GM19240 (cell line): Measurements from ENCODE around the gene S100A11.

Source experiments
- DNase-seq: peaks from one replicate; pipeline ENCODE4 v3.0.0; 2011; ENCODE audit warnings: low spot score; ENCODE audit not compliant: insufficient read length

The S100A11 gene

DNA sequence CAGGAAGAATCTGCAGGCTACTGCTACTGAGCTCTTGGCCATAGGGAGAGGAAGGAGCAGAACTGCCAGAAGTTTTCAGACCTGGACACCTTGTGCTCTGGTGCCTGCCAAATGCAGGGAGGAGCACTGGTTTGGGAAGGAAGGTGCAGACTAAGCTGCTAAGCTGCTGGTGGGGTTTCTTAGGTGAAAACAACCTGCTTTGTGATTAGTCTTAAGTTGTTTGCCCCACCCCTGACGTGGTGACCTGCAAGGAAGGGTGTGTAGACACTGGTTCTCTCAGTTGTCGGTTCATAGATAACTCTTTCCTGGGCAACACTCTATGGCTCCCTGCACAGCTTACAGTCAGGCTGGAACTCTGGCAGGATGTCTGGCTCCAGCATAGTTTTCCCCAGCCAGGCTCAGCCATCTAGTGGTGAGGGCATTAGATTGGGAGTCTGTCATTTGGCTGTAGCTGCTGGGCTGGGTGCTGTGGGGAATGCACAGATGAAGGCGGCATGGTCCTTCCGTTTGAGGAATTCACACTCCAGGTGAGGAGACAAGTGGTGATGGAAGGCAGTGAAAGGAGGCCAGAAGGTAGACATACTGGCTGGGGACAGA is 32.9 kb downstream of the S100A11 start:
- DNase-seq, result no peak

DNA sequence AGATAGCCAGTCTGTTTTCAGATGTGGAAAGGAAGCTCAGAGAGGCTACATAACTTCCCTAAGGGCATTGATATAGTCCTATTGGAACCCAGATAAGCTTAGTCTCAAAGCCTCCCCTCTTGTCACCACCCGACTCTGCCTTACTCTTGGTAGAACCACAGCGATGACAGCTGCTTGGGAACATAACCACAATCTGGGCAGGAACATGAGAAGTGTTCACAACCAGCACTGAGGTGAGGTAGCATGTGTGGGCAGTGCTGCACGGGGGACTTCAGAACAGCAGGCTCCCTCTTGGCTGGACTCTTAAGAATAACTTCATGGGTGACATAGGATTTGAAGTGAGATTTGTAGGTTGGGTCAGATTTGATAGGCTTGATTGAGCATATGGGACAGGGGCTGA is 33.8 kb downstream of the S100A11 start:
- DNase-seq, result no peak

DNA sequence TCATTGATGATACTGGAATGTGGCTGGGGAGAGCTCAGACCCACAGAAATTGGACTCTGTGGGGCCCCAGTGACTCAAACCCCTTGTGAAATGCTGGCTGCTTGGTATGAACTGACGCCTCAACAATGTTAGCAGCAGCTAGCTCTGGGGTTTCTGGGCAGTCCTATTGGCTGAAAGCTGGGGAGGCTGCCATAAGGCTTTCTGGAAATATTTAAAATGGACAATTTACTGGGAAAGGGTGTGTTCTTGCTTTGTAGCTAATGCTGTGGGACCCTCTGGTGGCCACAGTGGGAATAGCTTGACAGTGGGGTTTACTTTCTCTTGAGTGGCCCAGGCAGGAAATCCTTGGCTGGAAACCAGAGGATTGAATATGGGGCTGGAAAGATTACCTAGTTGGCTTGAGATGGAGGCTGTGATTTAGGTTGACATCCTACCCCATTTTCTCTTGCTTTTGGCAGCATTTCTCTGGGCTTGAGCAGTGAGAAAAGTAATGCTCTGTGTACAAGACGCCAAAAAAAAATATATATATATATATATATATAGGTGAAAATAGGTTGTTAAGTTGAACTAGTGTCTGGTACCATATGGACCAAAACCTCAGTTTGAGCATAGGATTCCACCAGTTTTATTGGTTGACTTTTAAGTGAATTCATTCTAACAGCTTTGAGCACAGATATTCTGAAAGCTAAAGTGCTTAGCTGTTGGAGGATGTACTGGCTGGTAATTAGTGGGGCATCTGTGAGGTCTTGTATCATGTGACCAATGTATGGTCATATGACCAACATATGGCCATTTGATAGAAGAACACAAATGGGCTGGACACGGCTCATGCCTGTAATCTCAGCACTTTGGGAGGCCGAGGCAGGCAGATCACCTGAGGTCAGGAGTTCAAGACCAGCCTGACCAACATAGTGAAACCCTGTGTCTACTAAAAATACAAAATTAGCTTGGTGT is 34.9 kb downstream of the S100A11 start:
- peak; percentile 23 for DNase-seq

- DNase-seq, result no peak
Observed at GRCh38 chr1:152000964-152001630, 35.7 kb downstream of the S100A11 start.

GRCh38 chr1:151998611-151999362 is 38.0 kb downstream of the S100A11 start:
- DNase-seq, result no peak

DNA sequence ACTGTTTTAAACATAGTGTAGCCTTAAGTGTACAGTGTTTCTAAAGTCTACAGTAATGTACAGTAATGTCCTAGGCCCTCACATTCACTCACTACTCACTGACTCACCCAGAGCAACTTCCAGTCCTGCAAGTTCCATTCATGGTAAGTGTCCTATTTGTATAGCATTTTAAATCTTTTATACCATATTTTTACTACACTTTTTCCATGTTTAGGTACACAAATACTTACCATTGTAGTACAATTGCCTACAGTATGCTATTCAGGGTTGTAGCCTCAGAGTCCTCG is 39.6 kb downstream of the S100A11 start:
- DNase-seq, result no peak

- DNase-seq, result no peak
Observed at GRCh38 chr1:151995774-151996173, 41.0 kb downstream of the S100A11 start.

DNA sequence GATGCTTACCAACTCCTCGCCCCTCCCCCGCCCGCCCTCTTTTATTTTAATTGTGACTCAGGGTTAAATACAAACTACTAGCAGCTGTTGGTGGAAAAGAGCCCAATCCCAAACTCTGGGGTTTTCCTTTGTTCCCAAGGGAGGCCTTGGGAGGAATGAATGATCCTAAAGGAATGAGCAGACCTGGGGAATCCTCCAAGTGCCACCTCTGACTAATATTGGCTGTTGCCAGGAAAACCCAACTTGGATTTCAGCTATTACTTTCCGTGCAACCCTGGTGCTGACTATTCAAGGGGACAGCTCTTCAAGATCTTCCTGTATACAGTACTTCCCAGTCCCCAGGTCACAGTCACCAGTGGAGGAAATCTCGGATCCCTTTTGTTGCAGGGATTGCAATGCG is 41.8 kb downstream of the S100A11 start:
- no peak for DNase-seq

- no peak for DNase-seq
Observed at GRCh38 chr1:151993734-151994496, 42.9 kb downstream of the S100A11 start, which contains the start of gene S100A10. Gene S100A10, minus strand, starts transcription at chr1:151993859. Its CDS starts 7,629 bp downstream, at chr1:151986230.

- no peak for DNase-seq
Observed at GRCh38 chr1:151993084-151993733, 43.6 kb downstream of the S100A11 start.

GRCh38 chr1:151992303-151993083 is 44.3 kb downstream of the S100A11 start:
- DNase-seq, result no peak

DNA sequence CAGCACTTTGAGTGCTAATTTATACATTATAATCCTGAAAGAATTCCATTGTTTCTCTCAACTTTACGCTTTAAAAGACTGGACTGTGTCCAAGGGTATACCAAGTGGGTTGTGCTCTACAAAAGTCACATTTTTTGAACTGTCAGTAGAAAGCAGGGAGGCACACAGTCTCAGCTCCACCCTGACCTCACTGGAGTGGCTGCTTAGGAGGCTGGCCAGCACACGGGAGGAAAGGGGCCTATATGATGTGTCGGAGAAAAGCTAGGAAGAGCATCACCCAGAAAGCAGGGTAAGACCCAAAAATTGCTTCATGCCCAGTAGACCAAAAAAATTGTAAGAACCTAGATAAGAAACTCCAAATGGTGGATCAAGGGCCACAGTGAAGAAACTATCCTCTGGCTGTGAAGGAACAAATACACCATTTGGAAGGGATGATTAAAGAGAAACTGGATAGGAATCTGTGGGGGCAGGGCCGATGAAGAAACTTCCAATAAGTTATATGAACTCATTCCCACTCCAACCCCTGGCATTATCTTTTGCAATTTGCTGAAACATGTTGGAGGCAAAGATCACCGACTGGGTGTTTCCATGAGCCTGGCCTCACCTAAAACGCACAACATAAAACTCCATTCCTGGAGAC is 45.0 kb downstream of the S100A11 start:
- DNase-seq, result no peak

DNA sequence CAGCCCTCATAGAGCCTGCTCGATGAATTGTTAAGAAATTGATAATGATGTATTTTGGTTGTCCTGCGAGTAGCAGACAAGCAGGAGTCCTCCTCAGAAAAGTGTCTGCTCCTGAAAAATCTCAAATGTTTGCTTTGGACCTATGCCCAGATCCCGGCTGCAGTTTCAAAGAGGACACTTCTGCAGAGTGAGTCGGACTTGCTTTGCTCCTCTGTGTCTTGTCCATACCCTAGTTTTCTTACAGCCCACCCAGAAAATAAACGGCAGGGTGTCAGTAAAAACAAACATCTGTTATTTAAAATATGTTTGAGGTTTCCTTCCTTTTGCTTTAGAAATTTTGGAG is 46.0 kb downstream of the S100A11 start:
- no peak for DNase-seq

- no peak for DNase-seq
Observed at GRCh38 chr1:151990058-151990855, 46.5 kb downstream of the S100A11 start.

DNA sequence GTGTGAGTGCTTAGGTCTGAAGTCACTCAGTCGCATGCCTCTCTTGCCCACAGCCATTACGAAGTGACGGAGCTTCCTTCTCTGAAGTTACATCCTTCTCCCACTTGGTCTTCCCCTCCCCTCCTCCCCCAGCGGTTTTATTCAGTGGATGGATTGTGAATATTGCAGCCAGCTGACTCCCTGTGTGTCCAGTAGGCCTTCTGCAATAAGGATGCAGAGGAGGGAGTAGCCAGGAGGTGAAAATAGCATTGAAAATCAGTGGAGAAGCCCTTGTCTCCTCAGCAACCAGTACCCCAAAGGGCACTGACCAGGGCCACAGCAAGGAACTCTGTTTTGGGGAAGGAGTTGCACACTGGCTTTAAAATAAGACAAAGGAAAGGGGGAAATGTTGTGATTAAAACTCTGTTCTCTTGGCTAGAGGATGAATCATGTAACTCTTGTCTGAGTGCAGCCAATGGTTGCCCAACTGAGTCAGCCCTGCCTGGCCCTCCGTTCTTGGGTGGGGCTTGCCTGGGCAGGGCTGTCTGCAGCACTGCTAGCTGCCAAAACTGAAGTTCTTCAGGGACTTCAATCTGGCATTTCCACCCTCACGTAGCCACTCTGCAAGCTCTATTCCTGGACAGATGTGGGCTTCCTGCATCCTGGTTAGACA is 47.5 kb downstream of the S100A11 start:
- DNase-seq, result no peak

- DNase-seq, result no peak
Observed at GRCh38 chr1:151988405-151988923, 48.3 kb downstream of the S100A11 start.

DNA sequence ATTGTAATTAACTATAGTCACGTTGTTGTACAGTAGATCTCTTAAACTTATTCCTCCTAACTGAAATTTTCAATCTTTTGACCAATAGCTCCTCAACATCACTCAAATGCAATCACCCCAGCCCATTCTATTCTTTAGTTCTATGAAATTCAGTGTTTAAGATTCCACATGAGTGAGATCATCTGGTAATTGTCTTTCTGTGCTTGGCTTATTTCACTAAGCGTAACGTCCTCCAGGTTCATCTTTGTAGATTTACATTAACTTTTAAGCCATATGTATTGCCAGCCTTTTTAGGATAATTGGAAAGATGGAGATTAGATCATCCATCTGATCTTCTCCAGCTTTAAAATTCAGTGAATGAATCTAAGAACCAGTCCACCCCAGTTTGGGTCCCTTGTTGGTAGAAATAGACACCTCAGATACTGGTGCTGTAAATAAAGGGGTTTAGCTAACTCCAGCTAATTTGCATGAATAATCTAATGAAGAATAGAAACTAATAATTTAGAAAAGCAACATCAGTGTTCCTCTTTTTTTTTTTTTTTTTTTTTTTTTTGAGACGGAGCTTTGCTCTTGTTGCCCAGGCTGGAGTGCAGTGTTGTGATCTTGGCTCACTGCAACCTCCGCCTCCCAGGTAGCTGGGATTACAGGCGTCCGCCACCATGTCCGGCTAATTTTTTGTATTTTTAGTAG is 50.2 kb downstream of the S100A11 start:
- no peak for DNase-seq
